UCSD-AML1 (cell line): ENCODE measurements around the gene FOCAD.

ENCODE experiments used
- DNase-seq: peaks from one replicate; lab custom pipeline; 2025; ENCODE audit not compliant: unreplicated experiment; lab: John Stamatoyannopoulos, UW

The FOCAD gene

DNA sequence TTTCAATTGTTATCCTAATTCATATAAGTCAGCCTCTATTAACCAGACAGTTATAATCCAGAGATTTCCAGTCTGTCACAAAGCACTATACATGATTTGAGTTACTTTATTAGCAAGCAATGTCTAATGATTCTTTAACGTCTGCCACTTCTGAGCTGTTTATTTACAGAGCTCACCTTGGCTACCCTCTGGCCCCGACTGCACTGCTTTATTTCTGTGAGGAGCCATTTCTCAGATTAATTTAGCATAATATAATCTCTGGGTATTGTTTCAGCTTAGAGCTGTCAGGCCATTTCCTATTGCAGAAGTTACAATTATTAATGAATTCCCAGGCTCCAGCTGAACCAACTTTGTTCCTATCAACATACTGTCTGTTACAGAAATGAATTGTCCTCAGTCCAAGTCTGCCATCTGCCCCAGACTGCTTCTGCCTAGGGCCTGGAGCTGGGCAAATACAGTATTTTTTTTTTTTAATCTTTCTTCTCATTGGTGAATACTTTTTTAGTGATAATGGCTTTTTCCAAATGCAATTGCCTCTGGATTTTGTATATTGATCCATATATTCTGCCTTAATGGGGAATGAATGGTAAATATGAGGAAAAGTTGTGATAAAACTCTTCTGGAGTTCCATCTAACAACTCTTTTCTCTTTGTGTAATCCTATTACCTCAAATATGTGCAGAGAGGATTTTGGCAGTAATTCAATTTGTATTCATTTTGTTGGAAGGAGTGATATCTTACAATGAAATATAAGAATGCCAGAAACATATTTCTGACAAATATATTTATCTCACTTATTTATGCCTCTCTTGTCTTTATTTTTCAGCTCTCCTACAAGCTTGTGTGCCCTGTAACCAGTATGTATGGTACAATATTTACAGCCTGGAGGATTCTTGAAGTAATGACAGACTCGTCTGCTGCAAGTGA lies 104.7 kb downstream of the FOCAD start:
- no peak for DNase-seq

DNA sequence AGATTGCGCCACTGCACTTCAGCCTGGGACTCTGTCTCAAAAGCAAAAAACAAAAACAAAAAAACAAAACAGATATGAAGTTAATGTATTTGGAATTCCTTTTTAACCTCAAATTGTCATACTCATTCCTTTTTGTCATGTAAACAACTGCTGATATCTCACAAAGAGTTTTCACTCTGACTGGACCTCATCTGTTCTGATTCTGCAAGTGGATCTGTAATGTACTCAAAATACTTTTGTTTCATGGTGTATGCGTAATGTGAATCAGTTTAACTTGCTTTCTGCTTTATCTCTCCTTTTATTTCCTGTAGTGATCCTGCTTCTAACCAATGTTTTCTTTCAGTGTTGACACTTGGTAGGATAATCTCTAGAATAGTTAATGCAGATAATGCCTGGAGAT lies 106.7 kb downstream of the FOCAD start:
- no peak for DNase-seq

DNA sequence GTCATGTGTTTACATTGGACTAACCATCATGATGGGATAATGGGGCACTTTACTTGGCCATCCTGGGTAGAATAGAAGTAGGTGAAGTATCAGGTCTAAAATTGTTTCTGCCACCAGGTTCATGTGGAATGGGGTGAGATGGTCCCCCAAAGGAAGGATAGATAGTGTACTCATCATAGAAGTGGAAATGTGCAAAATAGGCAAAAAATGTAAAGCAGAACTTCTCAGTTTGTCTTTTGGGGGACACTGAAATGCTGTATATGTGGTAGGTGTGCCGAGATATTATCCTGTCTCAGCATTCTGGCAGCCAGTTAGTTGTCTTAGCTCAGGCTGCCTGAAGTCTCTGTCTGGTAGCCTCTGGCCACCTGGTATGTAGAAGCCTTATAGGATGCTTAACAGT lies 107.6 kb downstream of the FOCAD start:
- no peak for DNase-seq

DNA sequence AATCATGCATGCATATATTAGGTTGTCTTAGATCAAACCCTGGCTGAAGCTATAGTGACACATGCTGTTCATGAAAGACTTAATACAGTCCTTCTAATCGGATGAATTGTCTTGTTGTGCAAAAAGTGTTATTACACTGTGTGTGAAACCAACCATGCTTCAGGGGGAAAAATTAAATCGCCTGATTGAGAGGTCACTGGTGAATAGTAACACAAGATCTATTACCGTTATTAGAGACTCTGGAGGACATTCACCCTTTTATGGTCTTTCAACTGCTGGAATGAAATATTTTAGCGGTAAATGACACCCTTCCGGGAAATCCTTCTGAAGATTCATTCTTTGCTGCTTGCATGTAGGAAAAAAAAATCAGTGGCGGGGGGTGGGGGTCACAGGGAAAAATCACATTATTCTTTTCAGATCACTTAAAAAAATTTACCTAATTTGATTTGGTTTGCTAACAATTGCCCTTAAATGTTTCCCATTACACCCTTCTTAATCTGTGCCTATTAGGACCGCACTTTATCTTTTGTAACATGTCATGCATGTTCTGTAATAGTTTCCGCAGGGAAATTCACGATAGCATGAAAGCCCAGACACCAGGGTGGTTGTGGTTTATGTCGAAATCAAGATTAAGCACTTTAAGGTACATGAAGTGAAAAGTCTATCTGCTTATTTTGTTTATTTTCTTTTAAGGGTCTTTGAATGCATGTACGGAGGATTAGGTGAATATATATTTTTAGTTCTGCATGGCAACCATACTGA lies 120.6 kb downstream of the FOCAD start:
- no peak for DNase-seq

DNA sequence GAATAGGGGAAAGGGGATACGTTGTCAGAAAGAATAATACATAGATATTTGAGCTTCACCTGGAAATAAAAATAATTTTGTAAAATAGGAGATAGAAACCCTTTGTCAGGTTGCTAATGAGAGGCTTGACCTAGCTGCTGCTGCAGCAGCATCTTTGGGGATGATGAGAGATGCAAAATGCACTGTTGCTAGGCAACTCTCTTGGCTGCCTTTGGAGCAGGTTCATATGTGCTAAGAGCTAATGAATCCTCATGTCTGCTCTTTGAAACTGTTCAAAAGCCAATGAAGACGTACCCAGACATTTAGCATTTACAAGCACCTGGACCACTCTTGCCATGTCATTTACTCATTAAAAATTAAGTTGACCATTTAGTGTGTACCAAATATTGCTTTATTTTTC lies 121.7 kb downstream of the FOCAD start:
- DNase-seq: no peak

DNA sequence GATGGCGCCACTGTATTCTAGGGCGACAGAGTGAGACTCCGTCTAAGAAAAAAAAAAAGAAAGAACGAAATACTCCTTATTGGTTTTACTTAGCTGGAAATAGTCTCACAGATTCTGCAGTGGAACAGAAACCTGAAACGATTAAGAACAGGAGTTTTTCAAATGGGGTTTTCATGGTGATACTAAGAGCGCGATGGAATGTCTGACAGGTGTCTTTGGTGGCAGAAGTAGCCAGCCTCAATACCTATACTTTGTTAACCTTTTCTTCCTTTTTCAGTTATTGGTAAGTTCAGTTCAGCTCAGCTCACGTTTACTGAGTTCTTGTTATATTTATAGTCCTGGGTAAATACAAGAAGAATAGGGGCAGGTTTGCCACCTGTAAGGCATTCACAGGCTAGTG lies 123.9 kb downstream of the FOCAD start:
- DNase-seq: no peak

DNA sequence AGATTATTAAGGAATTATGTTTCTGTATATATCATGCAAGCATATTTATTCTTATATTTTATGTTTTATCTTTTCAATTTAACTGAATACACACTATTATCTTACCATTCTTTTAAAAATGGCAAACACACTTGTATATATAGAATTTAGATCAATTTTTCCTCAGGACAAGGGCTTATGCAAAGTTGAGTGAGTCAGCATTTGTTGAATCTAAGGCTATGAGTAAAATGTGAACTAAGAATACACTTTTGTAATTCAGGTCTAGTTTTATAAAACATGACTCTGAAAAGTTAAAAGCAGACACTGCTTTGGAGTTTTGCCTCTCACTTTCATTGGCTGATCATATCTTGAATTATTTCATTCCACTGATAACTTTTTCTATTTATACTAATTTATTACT lies 127.8 kb downstream of the FOCAD start:
- no peak for DNase-seq

DNA sequence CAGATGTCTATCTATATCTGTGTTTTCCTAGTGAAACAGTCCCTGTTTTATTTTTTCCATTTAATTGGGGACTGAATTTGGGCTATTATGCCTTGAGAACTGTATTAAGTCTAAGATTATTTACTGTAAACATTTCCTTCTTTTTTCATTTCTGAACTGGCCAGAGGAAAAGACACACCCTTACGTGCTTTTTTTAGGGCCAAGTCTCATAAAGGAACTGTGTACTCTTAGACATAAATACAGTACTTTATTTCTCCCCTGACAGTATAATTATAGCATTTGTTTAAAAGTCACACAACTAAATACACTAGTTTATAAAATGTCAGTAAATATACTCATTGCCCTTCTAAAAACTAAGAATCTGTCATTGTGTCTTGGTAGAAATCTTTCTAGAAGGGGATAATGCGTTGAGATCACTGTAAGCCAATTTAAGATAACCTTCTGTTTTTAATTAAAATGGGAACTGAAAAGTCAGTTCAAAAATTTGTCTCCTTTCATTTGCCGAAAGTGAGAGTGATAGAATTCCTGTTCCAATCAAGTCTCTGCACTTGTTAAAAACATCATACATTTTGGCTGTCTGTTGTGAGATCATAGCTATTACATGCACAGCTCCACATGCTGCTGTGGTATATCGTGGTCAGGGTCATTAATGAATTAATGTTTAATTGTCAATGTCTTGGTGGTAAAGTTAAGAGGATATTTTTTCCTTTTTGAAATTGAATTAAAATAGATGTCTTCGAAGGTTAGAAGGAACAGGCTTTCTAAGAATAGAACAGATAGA lies 132.1 kb downstream of the FOCAD start:
- no peak for DNase-seq

DNA sequence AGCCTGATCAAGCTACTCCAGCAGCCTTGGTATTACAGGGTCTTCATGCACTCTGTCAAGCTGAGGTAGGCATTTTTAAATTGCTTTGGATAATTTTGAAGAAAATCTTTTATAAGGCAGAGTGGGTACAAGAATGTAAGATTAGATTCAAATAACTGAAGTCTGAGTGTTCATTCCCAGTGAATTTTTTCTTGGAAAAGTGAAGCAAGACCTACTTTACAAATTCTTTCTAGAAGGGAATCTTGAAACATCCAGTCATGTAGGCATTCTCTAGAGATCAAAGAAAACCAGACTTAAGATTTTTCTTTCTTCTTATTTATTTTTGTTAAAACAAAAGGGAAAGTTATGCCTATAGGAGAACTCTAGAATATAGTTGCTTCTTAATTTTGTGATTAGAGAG lies 139.0 kb downstream of the FOCAD start:
- DNase-seq: no peak

DNA sequence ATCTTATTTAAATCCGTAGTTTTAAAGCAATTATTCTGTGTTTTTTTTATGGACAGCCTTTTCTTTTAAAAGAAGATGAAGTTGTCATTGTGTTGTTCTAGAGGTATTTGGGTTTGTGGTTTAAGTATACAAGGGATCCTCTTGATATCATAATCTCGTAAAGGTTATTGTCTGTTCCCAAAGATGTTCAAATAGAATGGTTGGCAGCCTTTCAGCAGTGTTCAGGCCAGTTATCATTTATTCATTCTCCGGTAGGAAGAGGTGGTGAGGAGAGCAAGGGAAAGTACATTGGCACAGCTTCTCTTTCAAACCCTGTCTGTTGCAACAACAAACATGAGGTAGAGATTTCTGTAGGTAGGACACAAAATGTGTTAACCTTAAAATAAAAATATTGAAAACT lies 147.0 kb downstream of the FOCAD start:
- DNase-seq: no peak

DNA sequence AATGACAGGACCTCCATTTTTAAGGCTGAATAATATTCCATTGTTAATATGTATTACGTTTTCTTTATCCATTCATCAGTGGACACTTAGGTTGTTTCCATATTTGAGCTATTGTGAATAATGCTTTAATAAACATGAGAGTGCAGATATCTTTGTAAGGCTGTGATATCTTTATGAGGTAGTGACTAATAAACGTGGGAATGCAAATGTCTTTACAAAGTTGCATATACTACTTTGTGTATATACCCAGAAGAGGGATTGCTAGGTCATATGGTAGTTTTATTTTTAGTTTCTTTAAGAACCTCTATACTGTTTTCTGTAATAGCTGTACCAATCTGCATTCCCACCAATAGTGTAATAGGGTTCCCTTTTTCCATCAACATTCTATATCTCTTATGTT lies 148.7 kb downstream of the FOCAD start:
- no peak for DNase-seq

DNA sequence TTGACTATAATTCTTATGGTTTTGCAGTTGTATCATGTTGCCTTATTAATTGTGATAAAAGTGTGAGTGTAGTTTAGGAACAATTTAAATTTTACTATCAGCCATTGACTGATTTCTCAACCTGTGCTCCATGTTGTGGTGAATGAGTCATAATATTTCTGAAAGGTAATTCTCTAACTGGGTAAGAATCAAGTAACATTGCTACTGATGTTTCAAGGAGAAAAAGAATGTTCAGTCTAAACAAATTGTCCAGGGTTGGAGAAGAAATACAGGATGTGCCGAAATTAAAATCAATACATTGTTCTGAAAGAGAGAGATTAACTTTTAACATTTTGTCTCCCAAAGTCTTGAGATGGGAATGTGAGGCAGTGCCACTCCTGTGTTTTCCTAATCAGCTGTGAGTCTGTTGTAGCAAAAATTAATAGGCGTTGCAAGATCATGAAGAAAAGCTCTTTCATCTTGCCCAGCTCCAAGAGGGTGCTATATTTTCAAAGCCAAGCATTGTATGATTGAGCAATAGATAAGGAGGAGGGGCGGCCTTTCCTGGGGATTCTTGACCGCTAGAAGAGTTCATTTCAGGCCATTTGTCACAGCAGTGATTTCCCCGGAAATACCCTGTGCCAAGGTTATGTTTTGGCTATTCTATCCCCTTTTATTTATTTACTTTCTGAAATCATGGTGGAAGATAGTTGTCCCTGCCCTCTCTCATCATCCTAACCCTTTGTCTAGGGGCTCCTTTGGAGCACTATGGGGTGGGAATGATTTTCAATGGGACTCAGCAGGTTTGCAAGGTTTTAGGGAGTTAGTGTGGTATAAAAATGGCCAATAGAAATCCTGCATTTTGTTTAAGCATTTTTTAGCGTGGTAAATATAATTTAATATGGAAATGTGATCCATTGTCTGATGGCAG lies 151.6 kb downstream of the FOCAD start:
- DNase-seq: no peak

DNA sequence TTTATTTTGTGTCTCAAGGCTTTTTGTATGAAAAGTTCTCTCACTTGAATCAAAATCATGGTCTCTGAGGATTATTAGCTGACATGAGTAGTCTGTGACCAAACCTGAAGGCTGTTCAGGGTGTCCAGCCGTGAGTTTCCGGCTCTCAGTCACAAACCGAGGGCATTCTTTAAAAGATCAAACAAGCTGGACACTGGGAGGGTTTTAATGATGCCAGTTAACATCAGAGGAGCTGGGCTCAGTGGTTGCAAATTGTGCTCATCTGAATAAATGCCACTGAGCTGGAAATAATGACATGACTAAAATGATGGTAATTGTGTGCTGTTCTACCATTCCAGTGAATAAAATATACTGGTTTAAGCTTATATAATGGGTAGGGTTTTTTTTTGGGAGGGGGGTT lies 153.1 kb downstream of the FOCAD start:
- no peak for DNase-seq

DNA sequence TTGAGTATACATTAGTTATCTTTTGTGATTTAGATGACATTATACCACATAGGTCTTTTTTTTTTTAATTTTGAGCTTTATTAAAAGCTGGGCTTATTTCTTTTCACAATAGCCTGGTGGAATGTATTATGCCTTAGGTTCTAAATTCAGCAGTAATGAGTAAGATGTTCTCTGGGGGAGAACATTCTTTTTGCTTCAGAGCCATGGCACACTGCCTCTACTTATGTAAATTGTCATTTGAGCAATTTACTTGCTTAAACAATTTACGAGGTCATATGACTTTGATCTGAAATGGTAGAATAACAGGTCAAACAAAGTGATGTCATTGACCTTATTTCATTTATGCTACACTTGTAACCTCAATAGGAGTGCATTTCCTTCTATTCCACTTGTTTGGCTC lies 154.2 kb downstream of the FOCAD start:
- DNase-seq: no peak

DNA sequence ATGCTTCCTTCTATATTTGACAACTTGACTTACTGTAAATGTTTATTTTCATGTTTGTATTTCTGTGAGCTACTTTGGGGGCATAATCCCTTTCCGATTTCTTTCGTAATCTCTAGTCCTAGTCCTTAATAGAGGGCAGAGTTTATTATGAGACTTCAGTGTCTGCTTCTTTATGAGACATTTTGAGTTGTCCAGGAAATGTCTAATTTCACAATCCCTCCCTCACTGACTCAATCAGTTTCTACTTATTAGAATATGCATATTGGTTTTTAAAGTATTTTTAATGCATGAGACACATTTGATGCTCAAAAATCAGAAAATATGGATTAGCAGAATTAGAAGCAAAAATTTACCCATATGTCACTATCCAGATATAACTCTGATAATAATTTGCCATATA lies 160.9 kb downstream of the FOCAD start:
- DNase-seq: no peak

DNA sequence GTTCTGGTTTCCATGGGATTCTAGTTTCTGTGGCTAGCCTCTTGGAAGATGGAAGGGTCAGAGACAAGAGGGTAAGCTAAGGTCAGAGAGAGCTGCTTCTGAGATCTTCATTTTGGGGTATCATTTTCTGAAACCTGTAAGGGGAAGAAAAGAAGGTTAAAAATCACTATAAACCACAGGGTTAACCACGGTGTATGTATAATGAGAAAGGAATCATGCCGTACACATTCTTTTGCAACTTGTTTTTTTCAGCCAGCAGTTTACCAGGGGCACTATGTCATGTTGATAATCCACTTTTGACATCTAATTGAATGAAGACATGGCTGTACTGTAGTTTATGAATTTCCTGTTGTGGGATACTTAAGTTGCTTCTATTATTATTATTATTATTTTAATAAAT lies 164.4 kb downstream of the FOCAD start:
- DNase-seq: no peak

DNA sequence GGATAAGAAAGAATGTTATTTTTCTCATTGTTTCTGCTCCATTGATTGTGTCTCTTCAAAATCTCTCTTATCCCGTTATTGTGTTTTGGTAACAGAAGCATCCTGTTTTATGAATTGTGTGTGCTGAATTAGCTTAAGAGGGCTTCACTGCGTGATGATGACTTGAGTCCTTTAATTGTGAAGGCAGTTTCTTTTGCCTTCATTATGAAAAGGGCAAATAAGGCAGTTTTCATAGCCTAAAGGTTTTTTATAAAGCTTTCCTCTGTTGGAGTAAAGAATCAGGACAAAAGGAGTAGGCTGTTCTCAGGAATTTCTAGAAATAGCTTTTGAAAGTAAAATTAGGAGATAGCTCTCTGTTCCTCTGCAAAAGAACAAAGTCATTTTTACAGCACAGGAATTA lies 169.8 kb downstream of the FOCAD start:
- no peak for DNase-seq

DNA sequence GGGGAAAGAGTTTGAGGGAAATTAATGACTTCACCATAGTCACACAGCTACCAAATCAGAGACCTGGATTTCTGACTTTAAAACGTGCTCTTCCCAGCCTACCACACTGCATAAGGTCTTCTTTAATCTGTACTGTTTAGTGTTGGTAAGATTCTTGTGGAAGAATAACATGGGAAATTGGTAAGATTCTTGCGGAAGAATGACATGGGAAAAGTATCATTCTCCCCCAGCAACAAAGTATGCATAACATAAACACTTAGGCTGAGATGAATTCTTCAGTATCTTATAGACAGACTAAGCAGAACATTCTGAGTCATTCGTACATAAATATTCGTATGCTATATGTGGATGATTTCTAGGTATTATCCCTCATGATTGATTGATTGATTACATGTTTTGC lies 170.4 kb downstream of the FOCAD start:
- no peak for DNase-seq

DNA sequence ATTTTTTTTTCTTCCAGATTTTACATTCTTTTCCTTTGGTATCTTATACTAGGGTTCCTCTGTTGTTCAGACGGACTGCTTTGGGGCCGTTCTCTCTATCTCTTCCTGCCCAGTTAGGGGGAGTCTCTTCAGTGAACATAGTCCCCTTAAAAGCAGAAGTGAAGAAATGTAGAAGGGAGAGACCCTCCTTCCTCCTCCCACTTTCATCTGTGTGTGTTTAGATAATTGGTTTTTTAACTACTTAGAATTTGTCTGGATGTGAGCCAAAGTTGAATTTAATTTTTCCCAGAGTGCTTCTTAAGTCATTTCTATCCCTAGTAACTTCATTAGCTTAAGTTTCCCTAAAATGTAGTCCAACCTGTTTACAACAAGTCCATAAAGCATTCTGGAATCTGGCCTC lies 179.9 kb downstream of the FOCAD start:
- DNase-seq: no peak

DNA sequence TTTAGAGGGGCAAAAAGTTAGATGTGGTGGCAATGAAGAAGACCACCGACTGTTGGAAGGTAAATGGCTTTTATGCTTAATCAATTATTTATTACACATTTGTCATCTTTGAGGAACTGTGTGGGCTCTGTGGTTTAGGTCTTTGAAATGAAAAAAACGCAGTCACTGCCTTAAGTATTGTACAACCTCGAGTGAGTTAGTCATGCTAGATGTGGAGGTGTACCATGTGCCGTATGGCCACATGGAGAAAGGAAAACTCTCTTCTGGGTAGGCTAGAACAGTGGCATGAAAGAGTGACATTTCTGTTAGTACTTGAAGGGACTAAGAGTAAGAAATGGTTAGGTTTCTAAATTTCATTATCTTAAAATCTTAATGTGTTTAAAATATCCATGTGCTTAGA lies 181.3 kb downstream of the FOCAD start:
- no peak for DNase-seq

DNA sequence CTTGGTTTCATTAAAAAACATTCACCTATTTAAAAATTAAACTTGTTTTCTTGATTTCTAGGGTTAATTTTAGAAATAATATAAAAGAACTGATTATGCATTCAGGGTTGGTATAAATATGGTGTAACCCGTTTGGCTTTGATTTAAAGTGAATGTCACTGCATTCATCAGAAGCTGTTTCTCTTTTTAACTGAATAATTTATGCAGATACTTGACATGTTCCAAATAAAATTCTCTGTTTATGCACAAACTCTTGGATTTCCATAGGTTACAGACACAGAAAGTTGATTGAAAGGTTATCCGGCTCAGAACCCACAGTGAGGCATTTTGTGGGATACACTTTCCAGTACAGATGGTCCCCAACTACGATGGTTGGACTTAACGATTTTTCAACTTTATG lies 186.1 kb downstream of the FOCAD start:
- no peak for DNase-seq
